LNCAP (cell line): ENCODE measurements around the gene C1QL2.

Source experiments
- TF ChIP-seq, protein P1 (sequence below): fragments of 450-650 bp; IDR thresholded peaks from 2 replicates; pipeline ENCODE4 v1.5.1; 2017; ENCODE audit warnings: mild to moderate bottlenecking

C1QL2 gene

DNA sequence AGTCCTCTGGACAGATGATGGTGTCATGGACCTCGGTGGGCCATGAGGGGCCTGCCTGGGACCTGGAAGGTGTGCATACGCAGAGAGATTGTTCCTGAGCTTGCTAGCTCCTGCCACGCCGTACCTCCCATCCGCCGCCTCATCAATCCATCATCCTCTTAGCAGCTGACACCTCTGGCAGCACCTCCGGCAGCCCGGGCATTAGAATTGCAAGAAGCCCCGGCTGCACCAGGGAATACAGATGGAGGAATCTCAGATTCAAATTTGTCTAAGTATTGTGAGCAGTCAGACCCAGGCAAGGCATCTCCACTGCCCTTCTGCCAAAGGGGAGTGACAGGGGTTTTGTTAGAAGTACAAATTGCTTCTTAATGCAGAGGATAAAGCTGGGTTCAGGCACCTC, 4.5 kb downstream of the C1QL2 start:
- TF ChIP-seq, protein P1, sequence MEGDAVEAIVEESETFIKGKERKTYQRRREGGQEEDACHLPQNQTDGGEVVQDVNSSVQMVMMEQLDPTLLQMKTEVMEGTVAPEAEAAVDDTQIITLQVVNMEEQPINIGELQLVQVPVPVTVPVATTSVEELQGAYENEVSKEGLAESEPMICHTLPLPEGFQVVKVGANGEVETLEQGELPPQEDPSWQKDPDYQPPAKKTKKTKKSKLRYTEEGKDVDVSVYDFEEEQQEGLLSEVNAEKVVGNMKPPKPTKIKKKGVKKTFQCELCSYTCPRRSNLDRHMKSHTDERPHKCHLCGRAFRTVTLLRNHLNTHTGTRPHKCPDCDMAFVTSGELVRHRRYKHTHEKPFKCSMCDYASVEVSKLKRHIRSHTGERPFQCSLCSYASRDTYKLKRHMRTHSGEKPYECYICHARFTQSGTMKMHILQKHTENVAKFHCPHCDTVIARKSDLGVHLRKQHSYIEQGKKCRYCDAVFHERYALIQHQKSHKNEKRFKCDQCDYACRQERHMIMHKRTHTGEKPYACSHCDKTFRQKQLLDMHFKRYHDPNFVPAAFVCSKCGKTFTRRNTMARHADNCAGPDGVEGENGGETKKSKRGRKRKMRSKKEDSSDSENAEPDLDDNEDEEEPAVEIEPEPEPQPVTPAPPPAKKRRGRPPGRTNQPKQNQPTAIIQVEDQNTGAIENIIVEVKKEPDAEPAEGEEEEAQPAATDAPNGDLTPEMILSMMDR, result no peak

DNA sequence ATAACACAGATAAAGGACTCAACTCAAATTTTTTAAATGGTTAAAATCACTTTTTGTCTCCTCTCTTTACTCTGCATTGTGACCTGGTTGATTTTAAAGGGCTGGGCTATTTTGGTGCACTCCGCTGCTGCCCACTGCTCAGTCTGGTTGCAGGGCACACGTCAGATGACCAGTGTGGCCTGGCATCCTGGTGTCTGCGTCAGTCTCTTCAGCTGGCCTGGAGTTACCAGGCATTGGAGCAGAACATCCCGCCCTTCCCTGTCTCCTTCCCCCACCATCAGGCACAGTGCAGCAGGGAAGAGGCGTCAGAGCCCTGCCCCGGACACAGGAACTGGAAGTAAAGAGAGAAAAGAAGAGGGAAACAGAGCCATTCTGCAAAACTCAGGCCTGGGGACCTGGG, 8.9 kb downstream of the C1QL2 start:
- TF ChIP-seq, protein P1, result no peak

DNA sequence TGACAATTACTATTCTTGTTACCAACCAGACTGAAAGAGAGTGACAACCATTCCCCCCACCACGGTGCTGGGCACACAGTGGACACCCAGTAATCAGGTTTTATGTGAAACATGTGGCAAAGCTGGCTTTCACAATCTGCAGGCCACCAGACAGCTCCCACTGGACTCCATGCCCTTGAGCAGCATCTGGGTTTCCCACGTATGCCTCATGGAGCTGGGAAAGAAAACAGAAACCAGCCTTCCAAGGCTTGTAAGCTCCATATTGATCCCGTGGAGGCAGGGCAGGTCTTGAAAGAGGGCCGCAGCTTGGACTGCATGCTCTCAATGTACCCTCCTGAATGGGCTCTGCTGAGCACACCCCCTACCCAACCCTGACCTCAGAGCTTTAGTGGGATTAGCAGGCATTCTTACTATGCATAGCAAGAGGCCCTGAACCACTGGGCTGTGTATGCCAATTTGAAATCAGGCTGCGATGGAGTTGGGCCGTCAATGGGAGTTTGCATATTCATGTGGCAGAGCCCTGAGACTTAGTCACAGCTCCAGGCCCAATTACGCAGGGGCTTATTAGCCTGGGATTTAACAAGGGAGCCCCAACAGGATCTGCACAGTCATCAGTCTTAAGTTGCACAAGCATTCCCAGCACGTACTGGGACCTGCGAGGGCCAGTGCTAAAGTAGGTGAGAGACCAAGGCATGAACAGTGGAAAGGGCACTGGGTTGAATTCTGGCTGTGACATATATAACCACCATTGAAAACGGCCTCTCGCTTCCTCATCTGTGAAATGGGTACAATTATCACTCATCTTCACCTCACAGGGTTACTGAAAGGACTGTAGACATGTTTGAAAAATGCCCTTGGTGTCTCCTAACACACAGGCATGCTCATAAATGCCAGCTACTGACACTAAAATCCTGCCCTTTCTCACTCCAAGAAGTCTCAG, 10.5 kb downstream of the C1QL2 start:
- TF ChIP-seq, protein P1, result no peak

DNA sequence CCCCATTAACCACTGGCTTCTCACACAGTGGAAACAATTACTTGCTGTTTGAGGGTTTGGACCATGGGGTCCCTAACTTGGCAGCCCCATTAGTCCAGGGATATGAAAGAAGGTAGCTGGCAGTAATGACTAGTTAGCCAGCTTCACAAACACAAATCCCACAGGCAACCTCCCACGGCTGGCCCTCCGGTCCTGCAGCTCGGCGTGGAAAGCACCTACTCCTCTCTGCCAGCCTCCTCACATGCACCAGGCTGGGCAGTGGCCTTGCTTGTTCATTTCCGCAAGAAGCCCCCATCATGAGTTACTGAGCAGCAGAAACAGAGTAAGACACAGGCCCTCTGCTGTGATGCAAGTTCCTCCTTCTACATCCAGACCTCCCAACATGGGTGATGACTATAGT, 13.7 kb downstream of the C1QL2 start:
- TF ChIP-seq, protein P1, result no peak

DNA sequence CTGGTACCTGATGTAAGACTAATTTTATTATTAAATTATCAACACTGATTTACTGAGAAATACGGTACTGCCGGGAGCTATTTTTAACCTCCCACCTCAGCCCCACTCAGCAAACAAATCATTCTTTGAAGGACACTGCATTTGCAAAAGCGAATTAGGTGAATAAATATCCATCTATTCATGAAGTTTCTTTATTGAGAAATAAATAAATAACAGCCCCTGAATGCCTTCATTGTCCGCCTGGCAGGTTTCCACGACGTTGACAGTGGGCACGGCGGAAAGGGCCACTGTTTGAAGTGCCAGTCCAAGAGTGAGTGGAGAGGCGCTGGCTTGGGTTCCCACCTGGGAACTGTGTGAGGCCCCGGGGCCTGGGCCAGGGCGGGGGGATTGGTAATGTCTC, 15.7 kb downstream of the C1QL2 start:
- TF ChIP-seq, protein P1, result no peak

DNA sequence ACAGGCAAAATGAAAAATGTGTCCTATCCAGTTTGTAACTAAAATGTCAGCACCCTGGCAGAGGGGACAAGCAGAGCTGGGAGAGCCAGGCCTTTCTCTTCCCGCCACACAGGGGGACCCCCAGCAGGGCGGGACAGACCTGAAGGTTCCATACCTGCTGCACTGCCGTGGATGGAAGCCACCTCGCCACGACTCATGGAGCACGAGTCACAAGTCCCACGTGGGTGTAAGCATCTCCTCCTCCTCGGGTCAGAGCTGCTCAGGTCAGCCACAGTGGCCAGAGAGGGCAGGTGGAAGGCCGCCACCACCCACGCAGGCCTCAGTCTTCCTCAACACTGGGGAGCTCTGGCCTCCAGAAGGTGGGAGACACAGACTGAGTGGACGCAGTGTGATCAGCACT, 21.0 kb downstream of the C1QL2 start:
- TF ChIP-seq, protein P1, result no peak

DNA sequence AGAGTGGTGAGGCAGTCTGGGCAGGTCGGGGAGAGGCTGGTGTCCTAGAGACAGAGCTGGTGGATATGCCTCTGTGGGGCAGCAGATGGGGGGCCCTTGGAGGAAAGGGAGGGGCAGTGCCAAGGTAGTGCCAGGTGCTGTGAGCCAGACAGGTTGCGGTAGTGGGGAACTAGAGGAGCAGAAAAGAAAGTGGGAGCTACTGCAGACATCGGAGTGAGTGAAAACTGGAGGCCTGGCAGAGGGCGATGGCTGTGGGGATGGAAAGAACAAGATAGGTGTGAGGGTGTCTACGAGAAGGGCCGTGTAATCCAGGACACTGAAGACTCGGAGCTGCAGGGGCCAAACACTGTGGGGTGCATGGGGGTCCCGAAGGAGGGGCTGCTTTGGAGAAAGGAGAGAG, 21.7 kb downstream of the C1QL2 start:
- TF ChIP-seq, protein P1, result no peak
